Panc1 (cell line): ENCODE data around the gene JAML.

ENCODE experiments used
- POLR2AphosphoS5 ChIP-seq: IDR thresholded peaks from 2 replicates; pipeline ENCODE4 v1.6.1; 2012; ENCODE audit warnings: mild to moderate bottlenecking, low read depth, low read length, moderate library complexity
- REST ChIP-seq, 2 experiments: IDR thresholded peaks; 2 replicates each; pipeline ENCODE4 v1.6.1; 2011 to 2012; ENCODE audit warnings: low read depth in 2 of 2, control low read depth in 1 of 2, low read length in 1 of 2, mild to moderate bottlenecking in 1 of 2, moderate library complexity in 1 of 2; ENCODE audit not compliant: insufficient read depth in 1 of 2
- SIN3A ChIP-seq: IDR thresholded peaks from 2 replicates; pipeline ENCODE4 v1.6.1; 2012; ENCODE audit warnings: low read depth, mild to moderate bottlenecking, low read length, moderate library complexity, borderline replicate concordance; ENCODE audit not compliant: insufficient read depth
- TCF7L2 ChIP-seq: IDR thresholded peaks from 2 replicates; pipeline ENCODE4 v1.6.1; 2011; ENCODE audit warnings: mild to moderate bottlenecking, low read depth, low read length, inconsistent platforms
- TF ChIP-seq, protein P1 (sequence below): fragments of 450-650 bp; IDR thresholded peaks from 2 replicates; pipeline ENCODE4 v1.5.1; 2017; ENCODE audit warnings: mild to moderate bottlenecking

GRCh38 chr11:118263695-118264568, 39.1 kb upstream of the JAML start, which contains the start of gene MPZL2:
- TF ChIP-seq, protein P1, sequence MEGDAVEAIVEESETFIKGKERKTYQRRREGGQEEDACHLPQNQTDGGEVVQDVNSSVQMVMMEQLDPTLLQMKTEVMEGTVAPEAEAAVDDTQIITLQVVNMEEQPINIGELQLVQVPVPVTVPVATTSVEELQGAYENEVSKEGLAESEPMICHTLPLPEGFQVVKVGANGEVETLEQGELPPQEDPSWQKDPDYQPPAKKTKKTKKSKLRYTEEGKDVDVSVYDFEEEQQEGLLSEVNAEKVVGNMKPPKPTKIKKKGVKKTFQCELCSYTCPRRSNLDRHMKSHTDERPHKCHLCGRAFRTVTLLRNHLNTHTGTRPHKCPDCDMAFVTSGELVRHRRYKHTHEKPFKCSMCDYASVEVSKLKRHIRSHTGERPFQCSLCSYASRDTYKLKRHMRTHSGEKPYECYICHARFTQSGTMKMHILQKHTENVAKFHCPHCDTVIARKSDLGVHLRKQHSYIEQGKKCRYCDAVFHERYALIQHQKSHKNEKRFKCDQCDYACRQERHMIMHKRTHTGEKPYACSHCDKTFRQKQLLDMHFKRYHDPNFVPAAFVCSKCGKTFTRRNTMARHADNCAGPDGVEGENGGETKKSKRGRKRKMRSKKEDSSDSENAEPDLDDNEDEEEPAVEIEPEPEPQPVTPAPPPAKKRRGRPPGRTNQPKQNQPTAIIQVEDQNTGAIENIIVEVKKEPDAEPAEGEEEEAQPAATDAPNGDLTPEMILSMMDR = no peak
- TF ChIP-seq REST (IDR thresholded peaks at IDR 0.05; ENCODE audit: insufficient read depth in 1 of 2, low read depth in 2 of 2, low read length in 1 of 2) = no peak
- TF ChIP-seq TCF7L2 = no peak
- no peak for TF ChIP-seq POLR2AphosphoS5
- TF ChIP-seq SIN3A = no peak
